ENCODE data around the gene CACNA1S.

The CACNA1S gene

GRCh38 chr1:201008666-201009360, 103.4 kb downstream of the CACNA1S start:
- DNase-seq = peak; percentile 96

GRCh38 chr1:201007481-201007880, 104.7 kb downstream of the CACNA1S start:
- no peak for DNase-seq

- no peak for DNase-seq
Observed at GRCh38 chr1:201006450-201006849, 105.8 kb downstream of the CACNA1S start.

GRCh38 chr1:201004732-201005131, 107.5 kb downstream of the CACNA1S start:
- DNase-seq = no peak

- DNase-seq = no peak
Observed at GRCh38 chr1:201004154-201004553, 108.1 kb downstream of the CACNA1S start.

- no peak for DNase-seq
Observed at GRCh38 chr1:201002510-201002909, 109.7 kb downstream of the CACNA1S start.

- DNase-seq = no peak
Observed at GRCh38 chr1:201001962-201002361, 110.3 kb downstream of the CACNA1S start.

- no peak for DNase-seq
Observed at GRCh38 chr1:201000391-201000790, 111.8 kb downstream of the CACNA1S start.

- DNase-seq = no peak
Observed at GRCh38 chr1:200999667-201000066, 112.6 kb downstream of the CACNA1S start.

GRCh38 chr1:200998323-200998722, 113.9 kb downstream of the CACNA1S start:
- no peak for DNase-seq

- DNase-seq = peak; percentile 85
Observed at GRCh38 chr1:200992382-200993048, 119.7 kb downstream of the CACNA1S start.

- no peak for DNase-seq
Observed at GRCh38 chr1:200991097-200991614, 121.1 kb downstream of the CACNA1S start.

GRCh38 chr1:200990114-200990513, 122.1 kb downstream of the CACNA1S start:
- DNase-seq = no peak

All from NCI-H69 (cell line).